Cerebellar nuclear complex (tissue), 1 donor: ENCODE data around the gene RBPMS2.
"Not testable (repeated sequence)": the region's sequence is repeated elsewhere in the genome, so short reads cannot be mapped to it uniquely, and the experiment has no call there.

Experiments used
- DNase-seq, 2 experiments: peaks; one replicate each; lab custom pipeline; 2025; lab: John Stamatoyannopoulos, UW

The RBPMS2 gene

GRCh38 chr15:64753480-64754185, 21.8 kb downstream of the RBPMS2 start:
- no peak for DNase-seq

- DNase-seq: no peak
These were observed 23.9 kb downstream of the RBPMS2 start for GRCh38 chr15:64751464-64751863.

GRCh38 chr15:64749999-64750657, 25.3 kb downstream of the RBPMS2 start:
- no peak for DNase-seq

GRCh38 chr15:64749167-64749566, 26.2 kb downstream of the RBPMS2 start:
- DNase-seq: no peak

- no peak for DNase-seq
These were observed 27.1 kb downstream of the RBPMS2 start for GRCh38 chr15:64748251-64748650.

GRCh38 chr15:64747578-64747977, 27.8 kb downstream of the RBPMS2 start:
- no peak for DNase-seq

- no peak for DNase-seq
These were observed 28.5 kb downstream of the RBPMS2 start for GRCh38 chr15:64746921-64747320.

GRCh38 chr15:64746356-64746755, 29.0 kb downstream of the RBPMS2 start:
- no peak for DNase-seq

GRCh38 chr15:64743691-64744090, 31.7 kb downstream of the RBPMS2 start:
- DNase-seq: no peak

GRCh38 chr15:64742921-64743320, 32.5 kb downstream of the RBPMS2 start:
- no peak for DNase-seq

- DNase-seq: no peak
These were observed 33.0 kb downstream of the RBPMS2 start for GRCh38 chr15:64742385-64742784.

- DNase-seq: not testable (repeated sequence)
These were observed 33.7 kb downstream of the RBPMS2 start for GRCh38 chr15:64741708-64742107.

GRCh38 chr15:64740311-64741170, 34.8 kb downstream of the RBPMS2 start:
- no peak for DNase-seq

- no peak for DNase-seq
These were observed 35.7 kb downstream of the RBPMS2 start for GRCh38 chr15:64739577-64740143.

- DNase-seq: no peak
These were observed 36.2 kb downstream of the RBPMS2 start for GRCh38 chr15:64739156-64739555.

GRCh38 chr15:64738226-64739095, 36.9 kb downstream of the RBPMS2 start:
- DNase-seq: no peak

- no peak for DNase-seq
These were observed 43.1 kb downstream of the RBPMS2 start for GRCh38 chr15:64732156-64732860.

GRCh38 chr15:64731805-64732151, 43.6 kb downstream of the RBPMS2 start:
- no peak for DNase-seq

GRCh38 chr15:64731012-64731804, 44.2 kb downstream of the RBPMS2 start:
- peak in 1 of 2 experiments; percentile 18 for DNase-seq

GRCh38 chr15:64730151-64730550, 45.2 kb downstream of the RBPMS2 start:
- DNase-seq: no peak
